ENCODE results near the gene IL11.

Gene IL11

GRCh38 chr19:55389386-55390317 is 19.4 kb upstream of the IL11 start:
- Histone ChIP-seq H3K27ac (ENCODE audit: low read depth, low read length) (no peak overlapping the region), H3K4me1 (ENCODE audit: insufficient read depth, low read length) (peaks cover 36% of the 10 kb centered on the region), H3K36me3 (ENCODE audit: insufficient read depth, low read length) (peaks cover 55% of the 10 kb centered on the region), H3K4me3 (ENCODE audit: low read depth in 1 of 2, low read length in 2 of 2) (no peak overlapping the region), H3K9ac (ENCODE audit: low read length) (no peak overlapping the region), H3K9me3 (ENCODE audit: low read length) (no peaks in the 10 kb centered on the region), H3K27me3 (ENCODE audit: control insufficient read depth in 1 of 2, insufficient read depth in 2 of 2, low read length in 2 of 2) (no peaks in the 10 kb centered on the region)

GRCh38 chr19:55387736-55388497 is 17.7 kb upstream of the IL11 start:
- Histone ChIP-seq H3K27me3 (ENCODE audit: control insufficient read depth in 1 of 2, insufficient read depth in 2 of 2, low read length in 2 of 2) (no peaks in the 10 kb centered on the region), H3K36me3 (ENCODE audit: insufficient read depth, low read length) (peaks cover 55% of the 10 kb centered on the region), H3K9ac (ENCODE audit: low read length) (peak overlapping the region; percentile 91), H3K9me3 (ENCODE audit: low read length) (no peaks in the 10 kb centered on the region), H3K4me1 (ENCODE audit: insufficient read depth, low read length) (peaks cover 46% of the 10 kb centered on the region), H3K4me3 (ENCODE audit: low read depth in 1 of 2, low read length in 2 of 2) (peak overlapping the region; percentile 45 to 69), H3K27ac (ENCODE audit: low read depth, low read length) (no peak overlapping the region)

- Histone ChIP-seq H3K27ac (ENCODE audit: low read depth, low read length) (peak overlapping the region; percentile 83), H3K4me1 (ENCODE audit: insufficient read depth, low read length) (peaks cover 46% of the 10 kb centered on the region), H3K9me3 (ENCODE audit: low read length) (no peaks in the 10 kb centered on the region)
These were observed 16.3 kb upstream of the IL11 start for GRCh38 chr19:55386493-55386971.

GRCh38 chr19:55385724-55386492 is 15.6 kb upstream of the IL11 start, which contains the start of gene RPL28:
Gene RPL28, plus strand, starts transcription at chr19:55385932. Its CDS starts 426 bp downstream, at chr19:55386358.
- Histone ChIP-seq H3K9ac (ENCODE audit: low read length) (peak within 1 kb of the TSS; percentile 91), H3K27me3 (ENCODE audit: control insufficient read depth in 1 of 2, insufficient read depth in 2 of 2, low read length in 2 of 2) (no peaks in the 10 kb centered on the region), H3K27ac (ENCODE audit: low read depth, low read length) (peak within 1 kb of the TSS; percentile 89), H3K36me3 (ENCODE audit: insufficient read depth, low read length) (peaks cover 44% of the 10 kb centered on the region), H3K9me3 (ENCODE audit: low read length) (no peaks in the 10 kb centered on the region), H3K4me1 (ENCODE audit: insufficient read depth, low read length) (peaks cover 40% of the 10 kb centered on the region), H3K4me3 (ENCODE audit: low read depth in 1 of 2, low read length in 2 of 2) (peak within 1 kb of the TSS; percentile 45 to 69)

More at GRCh38 chr19:55386493-55386971, 16.3 kb upstream of the IL11 start:
- peak overlapping the region; percentile 91 for H3K9ac ChIP-seq (ENCODE audit: low read length)
- H3K36me3 ChIP-seq (ENCODE audit: insufficient read depth, low read length): peaks cover 50% of the 10 kb centered on the region
- peak overlapping the region; percentile 45 to 69 for H3K4me3 ChIP-seq (ENCODE audit: low read depth in 1 of 2, low read length in 2 of 2)
- H3K27me3 ChIP-seq (ENCODE audit: control insufficient read depth in 1 of 2, insufficient read depth in 2 of 2, low read length in 2 of 2): no peaks in the 10 kb centered on the region

GRCh38 chr19:55384920-55385723 is 14.9 kb upstream of the IL11 start:
- peak overlapping the region; percentile 30 to 69 for H3K4me3 ChIP-seq (ENCODE audit: low read depth in 1 of 2, low read length in 2 of 2)
- H3K27me3 ChIP-seq (ENCODE audit: control insufficient read depth in 1 of 2, insufficient read depth in 2 of 2, low read length in 2 of 2): no peaks in the 10 kb centered on the region
- H3K27ac ChIP-seq (ENCODE audit: low read depth, low read length): peak overlapping the region; percentile 89
- H3K4me1 ChIP-seq (ENCODE audit: insufficient read depth, low read length): peaks cover 38% of the 10 kb centered on the region
- H3K36me3 ChIP-seq (ENCODE audit: insufficient read depth, low read length): peaks cover 36% of the 10 kb centered on the region
- H3K9me3 ChIP-seq (ENCODE audit: low read length): no peaks in the 10 kb centered on the region
- H3K9ac ChIP-seq (ENCODE audit: low read length): peak overlapping the region; percentile 80

- H3K27ac ChIP-seq (ENCODE audit: low read depth, low read length): peak within 1 kb of the TSS; percentile 89
- H3K4me3 ChIP-seq (ENCODE audit: low read depth in 1 of 2, low read length in 2 of 2): peak within 1 kb of the TSS; percentile 30 to 69
- no peaks in the 10 kb centered on the region for H3K27me3 ChIP-seq (ENCODE audit: control insufficient read depth in 1 of 2, insufficient read depth in 2 of 2, low read length in 2 of 2)
- H3K4me1 ChIP-seq (ENCODE audit: insufficient read depth, low read length): peaks cover 38% of the 10 kb centered on the region
- H3K9ac ChIP-seq (ENCODE audit: low read length): peak within 1 kb of the TSS; percentile 80
- H3K36me3 ChIP-seq (ENCODE audit: insufficient read depth, low read length): peaks cover 29% of the 10 kb centered on the region
- no peaks in the 10 kb centered on the region for H3K9me3 ChIP-seq (ENCODE audit: low read length)
These were observed 14.1 kb upstream of the IL11 start, which contains the start of gene TMEM238 for GRCh38 chr19:55384131-55384919. Gene TMEM238, minus strand, starts transcription at chr19:55384292. Its CDS starts 33 bp downstream, at chr19:55384259.

GRCh38 chr19:55383279-55384130 is 13.2 kb upstream of the IL11 start:
- Histone ChIP-seq H3K27me3 (ENCODE audit: control insufficient read depth in 1 of 2, insufficient read depth in 2 of 2, low read length in 2 of 2) (no peaks in the 10 kb centered on the region), H3K9ac (ENCODE audit: low read length) (no peak overlapping the region), H3K27ac (ENCODE audit: low read depth, low read length) (no peak overlapping the region), H3K36me3 (ENCODE audit: insufficient read depth, low read length) (peaks cover 20% of the 10 kb centered on the region), H3K4me1 (ENCODE audit: insufficient read depth, low read length) (peaks cover 35% of the 10 kb centered on the region), H3K9me3 (ENCODE audit: low read length) (no peaks in the 10 kb centered on the region), H3K4me3 (ENCODE audit: low read depth in 1 of 2, low read length in 2 of 2) (peak overlapping the region in 1 of 2 donors; percentile 45)

- no peaks in the 10 kb centered on the region for H3K9me3 ChIP-seq (ENCODE audit: low read length)
- no peak overlapping the region for H3K9ac ChIP-seq (ENCODE audit: low read length)
- H3K4me3 ChIP-seq (ENCODE audit: low read depth in 1 of 2, low read length in 2 of 2): no peak overlapping the region
These were observed 12.3 kb upstream of the IL11 start for GRCh38 chr19:55382522-55383054.

GRCh38 chr19:55382013-55382412 is 11.8 kb upstream of the IL11 start:
- H3K9me3 ChIP-seq (ENCODE audit: low read length): no peaks in the 10 kb centered on the region
- peaks cover 21% of the 10 kb centered on the region for H3K4me1 ChIP-seq (ENCODE audit: insufficient read depth, low read length)
- H3K9ac ChIP-seq (ENCODE audit: low read length): no peak overlapping the region
- peaks cover 0 to 10% of the 10 kb centered on the region in 2 donors for H3K27me3 ChIP-seq (ENCODE audit: control insufficient read depth in 1 of 2, insufficient read depth in 2 of 2, low read length in 2 of 2)
- H3K4me3 ChIP-seq (ENCODE audit: low read depth in 1 of 2, low read length in 2 of 2): no peak overlapping the region
- peaks cover 5% of the 10 kb centered on the region for H3K36me3 ChIP-seq (ENCODE audit: insufficient read depth, low read length)
- no peak overlapping the region for H3K27ac ChIP-seq (ENCODE audit: low read depth, low read length)

More at GRCh38 chr19:55382522-55383054, 12.3 kb upstream of the IL11 start:
- Histone ChIP-seq H3K27ac (ENCODE audit: low read depth, low read length) (no peak overlapping the region), H3K36me3 (ENCODE audit: insufficient read depth, low read length) (peaks cover 11% of the 10 kb centered on the region), H3K27me3 (ENCODE audit: control insufficient read depth in 1 of 2, insufficient read depth in 2 of 2, low read length in 2 of 2) (peaks cover 0 to 5% of the 10 kb centered on the region in 2 donors), H3K4me1 (ENCODE audit: insufficient read depth, low read length) (peaks cover 26% of the 10 kb centered on the region)
